Heart left ventricle (tissue), 16 donors: ENCODE results near the gene ERC1. TPM values are rescaled to one million over a fixed set of nuclear protein-coding genes. Genes with fewer than 3 reads are reported as not detected.

ENCODE experiments used
- ATAC-seq, 4 donors: fragments of 200-7000 bp; cut with Tn5 transposase; one replicate each; pipeline ENCODE4 v1.9.1; 2020 to 2022; ENCODE audit warnings: moderate library complexity in 4 of 4, mild to moderate bottlenecking in 3 of 4, moderate number of reproducible peaks in 1 of 4
- DNase-seq, 5 donors: peaks; one replicate each; pipeline ENCODE4 v3.0.0-alpha.2; 2020
- H3K27ac ChIP-seq, 12 donors: fragments of 200-600 bp; sonication (generic) in 4 of 12; one replicate each; pipeline versions ENCODE4 v1.5.0 to v1.8.0; 2016 to 2022; ENCODE audit warnings: mild to moderate bottlenecking in 2 of 12
- H3K27me3 ChIP-seq, 9 donors: fragments of 200-600 bp; sonication (generic) in 2 of 9; one replicate each; pipeline versions ENCODE4 v1.5.1 to v1.8.0; 2016 to 2022; ENCODE audit warnings: mild to moderate bottlenecking in 3 of 9
- H3K36me3 ChIP-seq, 9 donors: fragments of 200-600 bp; sonication (generic) in 2 of 9; one replicate each; pipeline versions ENCODE4 v1.5.0 to v1.8.0; 2018 to 2022; ENCODE audit warnings: mild to moderate bottlenecking in 2 of 9
- H3K4me1 ChIP-seq, 12 donors: fragments of 200-600 bp; sonication (generic) in 4 of 12; one replicate each; pipeline versions ENCODE4 v1.5.0 to v1.8.0; 2016 to 2022; ENCODE audit warnings: mild to moderate bottlenecking in 3 of 12
- H3K4me3 ChIP-seq, 12 donors: fragments of 200-600 bp; sonication (generic) in 4 of 12; one replicate each; pipeline versions ENCODE4 v1.5.0 to v1.8.0; 2017 to 2022; ENCODE audit warnings: mild to moderate bottlenecking in 9 of 12, moderate library complexity in 4 of 12
- H3K9me3 ChIP-seq, 12 donors: fragments of 200-600 bp; sonication (generic) in 4 of 12; one replicate each; pipeline versions ENCODE4 v1.5.0 to v1.8.0; 2016 to 2022; ENCODE audit warnings: mild to moderate bottlenecking in 1 of 12
- CTCF ChIP-seq, 12 donors: fragments of 200-600 bp; sonication (generic) in 4 of 12; IDR thresholded peaks; one replicate each; pipeline versions ENCODE4 v1.5.0 to v1.8.0; 2018 to 2022; ENCODE audit warnings: antibody characterized with exemption in 12 of 12, mild to moderate bottlenecking in 5 of 12
- POLR2A ChIP-seq, 2 donors: fragments of 450-650 bp; IDR thresholded peaks; one replicate each; pipeline ENCODE4 v1.6.1; 2017; ENCODE audit warnings: antibody characterized with exemption in 2 of 2, mild to moderate bottlenecking in 2 of 2, moderate library complexity in 2 of 2
- WGBS, 4 donors: extraction: QIAGEN DNeasy Blood & Tissue Kit in 2 of 4; methylation state at CpG; one replicate each; pipeline versions ENCODE4 v1.1.5 to v1.1.7; 2013 to 2018; 5-methylcytosine and 5-hydroxymethylcytosine counted together
- intact Hi-C, 10 donors: fragments of 100-400 bp; cut with DNase I; formaldehyde crosslinking; loops; one replicate each; pipeline versions ENCODE4 v1.11.1 to v1.14.2; 2022
- polyA plus RNA-seq, 2 donors: library from polyadenylated mRNA; stranded (reverse); fragments of 200-250 nt; gene quantifications; one replicate each; pipeline ENCODE4 v1.2.3, GENCODE V29; 2013
- total RNA-seq, 9 donors: library from RNA; depleted of rRNA in 2 of 9; stranded (reverse); fragments of >200 nt in 2 of 9; fragmentation: NEBNext Ultra II Directional in 3 of 9; extraction: Animal tissue kit (Norgen Biotek cat#: 25700) in 3 of 9; gene quantifications; one replicate each; pipeline versions ENCODE4 v1.1.0 to v1.2.4, GENCODE V29; 2016 to 2023
- donor health status: ischemic (EF 13 %, LVEDD 7.1; RV severe dilation, severe dysfunction).
- donor health status: healthy with polysubstance abuse.
- donor health status: DM: no; HTN: yes; CAD: no.
- donor health status: DM: no; HTN: no; CAD: no.
- donor health status: ischemic (EF 25% LVEDD 6.9; RV normal size, moderate dysfunction).
- donor health status: ischemic (EF 25% LVEDD 5.7; RV mildly dilated, moderate dysfunction).
- donor health status: healthy.
- donor health status: DM: yes; HTN: yes; CAD: no.
- donor health status: ischemic (EF 35%, LVEDD 5.7; RV mildly dilated, moderate dysfunction).
- donor health status: nonischemic (EF 11% LVEDD 7.7; RV severe dilation, severe dysfunction).
- donor health status: DM: yes; HTN: yes; CAD: no.
- donor health status: PGD.
- donor health status: ischemic (EF 29% LVEDD 5.4; RV normal size, mild dysfunction).
- donor health status: nonischemic (EF 23%, LVEDD 6.1; RV moderate dilation, normal function).

Gene ERC1
- total and polyA plus RNA-seq, 11 donors = 13.5 to 84.0 (median 47.9) TPM

GRCh38 chr12:1291601-1292332 lies 300.7 kb downstream of the ERC1 start:
- H3K4me3 ChIP-seq = no peak overlapping the region
- intact Hi-C loops = no loop called here

GRCh38 chr12:1293901-1294300 lies 302.9 kb downstream of the ERC1 start:
- H3K36me3 ChIP-seq = peaks cover 0 to 39% (median 9%) of the 10 kb centered on the region in 9 donors
- TF ChIP-seq POLR2A (IDR thresholded peaks at IDR 0.05) (no peak), CTCF (IDR thresholded peaks at IDR 0.05) (no peak)
- DNase-seq (no peak), ATAC-seq (no peak)
- H3K27ac ChIP-seq = no peak overlapping the region
- H3K9me3 ChIP-seq = no peaks in the 10 kb centered on the region
- H3K27me3 ChIP-seq = no peaks in the 10 kb centered on the region
- intact Hi-C loops = no loop called here
- 72 to 81% (median 78%) methylated on average over 1 of the region's 1 CpG for WGBS, 4 donors
- no peak overlapping the region for H3K4me3 ChIP-seq
- peaks cover 0 to 19% (median 7%) of the 10 kb centered on the region in 12 donors for H3K4me1 ChIP-seq

More at GRCh38 chr12:1291601-1292332, 300.7 kb downstream of the ERC1 start:
- H3K27ac ChIP-seq = no peak overlapping the region
- no peaks in the 10 kb centered on the region for H3K27me3 ChIP-seq
- peaks cover 0 to 39% (median 9%) of the 10 kb centered on the region in 9 donors for H3K36me3 ChIP-seq
- TF ChIP-seq POLR2A (IDR thresholded peaks at IDR 0.05) (no peak), CTCF (IDR thresholded peaks at IDR 0.05) (no peak)
- H3K4me1 ChIP-seq = peaks cover 0 to 19% (median 7%) of the 10 kb centered on the region in 12 donors
- no peak for DNase-seq
- WGBS, 4 donors = 71 to 87% (median 85%) methylated on average over 8 of the region's 8 CpGs
- H3K9me3 ChIP-seq = no peaks in the 10 kb centered on the region
- ATAC-seq = no peak

- no peaks in the 10 kb centered on the region for H3K4me1 ChIP-seq
- ATAC-seq (no peak), DNase-seq (no peak)
- intact Hi-C loops = no loop called here
- H3K27ac ChIP-seq = no peak overlapping the region
- no peak for TF ChIP-seq POLR2A (IDR thresholded peaks at IDR 0.05)
- no peak overlapping the region for H3K4me3 ChIP-seq
- H3K27me3 ChIP-seq = no peaks in the 10 kb centered on the region
- 90 to 99% (median 97%) methylated on average over 3 of the region's 3 CpGs for WGBS, 4 donors
- H3K9me3 ChIP-seq = peaks cover 0 to 7% (median 0%) of the 10 kb centered on the region in 12 donors
- H3K36me3 ChIP-seq = peaks cover 0 to 19% (median 7%) of the 10 kb centered on the region in 9 donors
Measured at GRCh38 chr12:1297206-1297605, 306.2 kb downstream of the ERC1 start.

- Histone ChIP-seq H3K4me3 (no peak overlapping the region), H3K9me3 (peaks cover 0 to 7% (median 0%) of the 10 kb centered on the region in 12 donors), H3K27ac (no peak overlapping the region), H3K4me1 (no peaks in the 10 kb centered on the region), H3K27me3 (no peaks in the 10 kb centered on the region), H3K36me3 (peaks cover 0 to 19% (median 7%) of the 10 kb centered on the region in 9 donors)
- ATAC-seq (no peak), DNase-seq (no peak)
- 85 to 95% (median 93%) methylated on average over 4 of the region's 4 CpGs for WGBS, 4 donors
- intact Hi-C loops = no loop called here
- TF ChIP-seq CTCF (IDR thresholded peaks at IDR 0.05) (no peak), POLR2A (IDR thresholded peaks at IDR 0.05) (no peak)
Measured at GRCh38 chr12:1297639-1298175, 306.7 kb downstream of the ERC1 start.
